GM12878 (cell line): ENCODE results near the gene RPL27A. TPM values are rescaled to one million over a fixed set of nuclear protein-coding genes. Genes with fewer than 3 reads are reported as not detected.

ENCODE experiments used
- ATAC-seq: fragments of 200-7000 bp; cut with Tn5 transposase; 3 replicates; pipeline ENCODE4 v1.9.1; 2020; ENCODE audit warnings: mild to moderate bottlenecking, moderate library complexity
- BruUV-seq: library from RNA; stranded (reverse); fragments of 400-500 nt; replicated peaks from 2 replicates; lab custom pipeline; 2021; lab: Mats Ljungman, UMichigan
- CTCF ChIA-PET: fragments of 300-600 bp; sonication (Branson Sonifier 250); formaldehyde crosslinking; extraction: SDS; loops from one replicate; lab custom pipeline; 2021; ENCODE audit warnings: inconsistent platforms; lab: Yijun Ruan, JAX
- POLR2A ChIA-PET: fragments of 350-600 bp; formaldehyde crosslinking; extraction: SDS; loops from one replicate; lab custom pipeline; 2021; ENCODE audit warnings: inconsistent platforms; lab: Charles Lee
- RAD21 ChIA-PET: fragments of 300-600 bp; sonication (Branson Sonifier 250); formaldehyde crosslinking; loops from one replicate; lab custom pipeline; 2023; ENCODE audit warnings: antibody characterized with exemption; ENCODE audit not compliant: unreplicated experiment; lab: Charles Lee
- SMC1A ChIA-PET: fragments of 300-600 bp; sonication (Branson Sonifier 250); formaldehyde crosslinking; loops from one replicate; lab custom pipeline; 2023; ENCODE audit not compliant: unreplicated experiment, uncharacterized antibody; lab: Charles Lee
- DNase-seq: peaks from one replicate; pipeline ENCODE4 v3.0.0-alpha.2; 2011; ENCODE audit warnings: low read depth, low spot score
- FAIRE-seq: peaks from 3 replicates; lab custom pipeline; 2011; peaks lifted over from hg19 to GRCh38; lab: Jason Lieb, UNC
- H2AFZ ChIP-seq: 2 replicates; pipeline ENCODE4 v1.6.0; 2011; ENCODE audit warnings: low read depth, low read length, control low read depth; ENCODE audit not compliant: control insufficient read depth
- H3K27ac ChIP-seq: 2 replicates; pipeline ENCODE4 v1.5.1; 2011; ENCODE audit warnings: control low read depth; ENCODE audit not compliant: control insufficient read depth, insufficient read depth
- H3K27me3 ChIP-seq, 2 experiments: replicated peaks in 1 of 2; 2 replicates each; pipeline versions ENCODE4 v1.6.0 to v1.6.1; 2011; ENCODE audit warnings: low read length in 1 of 2; ENCODE audit not compliant: control insufficient read depth in 2 of 2, insufficient read depth in 2 of 2
- H3K36me3 ChIP-seq, 2 experiments: 2 replicates each; pipeline ENCODE4 v1.5.1; 2011; ENCODE audit warnings: low read length in 1 of 2; ENCODE audit not compliant: control insufficient read depth in 2 of 2, insufficient read depth in 2 of 2
- H3K4me1 ChIP-seq: 2 replicates; pipeline ENCODE4 v1.6.1; 2011; ENCODE audit warnings: mild to moderate bottlenecking, low read length, moderate library complexity, mixed read lengths; ENCODE audit not compliant: control insufficient read depth, insufficient read depth
- H3K4me2 ChIP-seq: 2 replicates; pipeline ENCODE4 v1.6.0; 2011; ENCODE audit warnings: control low read depth; ENCODE audit not compliant: control insufficient read depth, insufficient read depth
- H3K4me3 ChIP-seq: fragments of 200-600 bp; sonication (generic); 2 replicates; pipeline ENCODE4 v1.5.1; 2016
- H3K79me2 ChIP-seq: 2 replicates; pipeline ENCODE4 v1.6.0; 2011; ENCODE audit warnings: low read length; ENCODE audit not compliant: control insufficient read depth, insufficient read depth
- H3K9ac ChIP-seq: 2 replicates; pipeline ENCODE4 v1.8.0; 2011; ENCODE audit warnings: low read length, control low read depth, mixed read lengths; ENCODE audit not compliant: control insufficient read depth, insufficient read depth
- H3K9me3 ChIP-seq: replicated peaks from 3 replicates; pipeline ENCODE4 v1.5.1; 2011; ENCODE audit warnings: mild to moderate bottlenecking, low read length; ENCODE audit not compliant: control insufficient read depth, insufficient read depth
- H4K20me1 ChIP-seq: 2 replicates; pipeline ENCODE4 v1.6.0; 2011; ENCODE audit not compliant: control insufficient read depth, insufficient read depth
- BACH1 ChIP-seq: fragments of 450-650 bp; IDR thresholded peaks from 2 replicates; pipeline ENCODE4 v1.6.1; 2017; ENCODE audit warnings: mild to moderate bottlenecking, borderline replicate concordance
- BHLHE40 ChIP-seq, 2 experiments: fragments of 450-650 bp in 1 of 2; IDR thresholded peaks; 2 replicates each; pipeline ENCODE4 v1.6.1; 2011 to 2017; ENCODE audit warnings: low read depth in 2 of 2, borderline replicate concordance in 1 of 2, improper control_type of control experiment in 1 of 2, low read length in 1 of 2, mild to moderate bottlenecking in 1 of 2
- CBX3 ChIP-seq: fragments of 200-600 bp; sonication (generic); IDR thresholded peaks from 2 replicates; pipeline ENCODE4 v1.6.1; 2016; ENCODE audit warnings: low read depth, borderline replicate concordance
- FOS ChIP-seq: IDR thresholded peaks from 3 replicates; pipeline ENCODE4 v1.6.1; 2011; ENCODE audit warnings: borderline replicate concordance; ENCODE audit not compliant: insufficient read length; ENCODE audit errors: extremely low read depth
- FOXK2 ChIP-seq: fragments of 450-650 bp; IDR thresholded peaks from 2 replicates; pipeline ENCODE4 v1.6.1; 2017; ENCODE audit warnings: mild to moderate bottlenecking, moderate library complexity
- MTA2 ChIP-seq: fragments of 450-650 bp; IDR thresholded peaks from 2 replicates; pipeline ENCODE4 v1.6.1; 2016; ENCODE audit warnings: low read depth, mild to moderate bottlenecking, moderate library complexity
- NFIC ChIP-seq: IDR thresholded peaks from 2 replicates; pipeline ENCODE4 v1.6.1; 2012; ENCODE audit warnings: low read depth, mild to moderate bottlenecking, inconsistent platforms, low read length, moderate library complexity
- NR2C1 ChIP-seq: fragments of 450-650 bp; IDR thresholded peaks from 2 replicates; pipeline ENCODE4 v1.6.1; 2017; ENCODE audit warnings: antibody characterized with exemption, mild to moderate bottlenecking, moderate library complexity
- RBBP5 ChIP-seq: fragments of 200-600 bp; sonication (generic); conservative IDR thresholded peaks from 2 replicates; pipeline ENCODE4 v1.6.1; 2016
- RCOR1 ChIP-seq: conservative IDR thresholded peaks from 2 replicates; pipeline ENCODE4 v1.6.1; 2012; ENCODE audit warnings: low read depth, low read length, improper control_type of control experiment
- RUNX3 ChIP-seq: IDR thresholded peaks from 2 replicates; pipeline ENCODE4 v1.6.1; 2012; ENCODE audit warnings: low read length, inconsistent platforms
- SIN3A ChIP-seq: IDR thresholded peaks from 2 replicates; pipeline ENCODE4 v1.6.1; 2012; ENCODE audit warnings: low read depth, low read length, improper control_type of control experiment
- SIX5 ChIP-seq: IDR thresholded peaks from 2 replicates; pipeline ENCODE4 v1.6.1; 2011; ENCODE audit warnings: mild to moderate bottlenecking, low read depth, low read length, moderate library complexity; ENCODE audit not compliant: severe bottlenecking
- SP1 ChIP-seq: IDR thresholded peaks from one replicate; pipeline ENCODE4 v1.6.1; 2011; ENCODE audit warnings: low read depth, low read length
- STAT3 ChIP-seq: IDR thresholded peaks from 2 replicates; pipeline ENCODE4 v1.6.1; 2011; ENCODE audit warnings: low read depth, low read length, improper control_type of control experiment
- TBL1XR1 ChIP-seq: IDR thresholded peaks from 2 replicates; pipeline ENCODE4 v1.6.1; 2012; ENCODE audit warnings: low read depth, low read length, improper control_type of control experiment
- ZNF24 ChIP-seq: fragments of 450-650 bp; IDR thresholded peaks from 2 replicates; pipeline ENCODE4 v1.6.1; 2017; ENCODE audit warnings: antibody characterized with exemption, mild to moderate bottlenecking
- ZNF274 ChIP-seq: IDR thresholded peaks from one replicate; pipeline ENCODE4 v1.8.0; 2011; ENCODE audit not compliant: insufficient read length, insufficient read depth
- WGBS: methylation state at CpG from one replicate; pipeline ENCODE4 v1.1.6; 2016; ENCODE audit warnings: low lambda C conversion rate; ENCODE audit not compliant: insufficient replicate concordance, insufficient coverage; ENCODE audit errors: missing lambda C conversion rate; 5-methylcytosine and 5-hydroxymethylcytosine counted together
- in situ Hi-C: fragments of 300-500 bp; cut with MboI; formaldehyde crosslinking; loops from 9 replicates; pipeline ENCODE4 v1.14.3; 2018; ENCODE audit warnings: mixed read lengths
- intact Hi-C: fragments of 100-400 bp; cut with micrococcal nuclease; formaldehyde crosslinking; loops from one replicate; pipeline ENCODE4 v1.14.2; 2022; ENCODE audit not compliant: unreplicated experiment
- polyA plus RNA-seq, 11 experiments: library from polyadenylated mRNA; depleted of rRNA in 4 of 11; unstranded in 6 of 11; stranded (reverse) in 5 of 11; fragments of >200 nt; fragmentation: Nextera tagmentation in 4 of 11; fragmentation: Illumina TruSeq in 1 of 11; extraction: Ambion mirVana in 4 of 11; extraction: Trizol in 1 of 11; gene quantifications; 1 replicate in 1 of 11; 2 replicates in 10 of 11; pipeline versions ENCODE4 v1.2.1 to v1.2.3, GENCODE V29; 2011 to 2016; ENCODE audit warnings: inconsistent platforms in 2 of 11, missing spikeins in 2 of 11, low read depth in 1 of 11
- total RNA-seq, 4 experiments: library from RNA; depleted of rRNA in 3 of 4; stranded (reverse); fragments of >200 nt in 3 of 4; fragmentation: Illumina TruSeq in 1 of 4; extraction: Trizol in 1 of 4; gene quantifications; 2 replicates each; pipeline versions ENCODE4 v1.2.1 to v1.2.3, GENCODE V29; 2013 to 2021
- TF ChIP-seq, protein P1 (sequence below): fragments of 450-650 bp; IDR thresholded peaks from 2 replicates; pipeline ENCODE4 v1.6.1; 2018; ENCODE audit warnings: borderline replicate concordance, mild to moderate bottlenecking; ENCODE audit not compliant: partially characterized antibody
- TF ChIP-seq, protein P2 (sequence below): fragments of 450-650 bp; formaldehyde crosslinking; IDR thresholded peaks from 2 replicates; pipeline ENCODE4 v1.4.0; 2020; ENCODE audit warnings: mild to moderate bottlenecking, moderate library complexity

RPL27A gene
- total and polyA plus RNA-seq, 10 of the 15 experiments (the other 5 are each of a cell fraction or from before 2014, with no cell fraction given) = 978 to 4,776 (median 1,959) TPM

DNA sequence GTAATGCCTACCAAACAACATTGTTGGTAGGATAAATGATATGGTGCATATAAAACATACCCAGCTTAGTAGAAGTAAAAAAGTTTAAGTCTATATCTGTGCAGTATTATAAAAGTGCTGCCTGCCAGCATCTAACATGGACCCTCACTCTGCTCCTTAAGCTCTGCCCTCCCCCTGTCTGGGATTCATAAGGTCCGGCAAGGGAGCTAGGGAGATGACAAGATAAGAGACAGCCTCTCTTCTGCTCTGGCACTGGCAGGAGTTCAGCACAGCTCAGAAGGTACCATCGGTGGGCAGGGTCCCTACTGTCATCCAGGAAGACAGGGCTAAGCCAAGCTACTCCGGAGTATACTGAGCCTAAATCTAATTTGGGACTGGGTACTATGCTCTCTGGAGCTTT, 42.9 kb upstream of the RPL27A start (continued):
- TF ChIP-seq, protein P1, sequence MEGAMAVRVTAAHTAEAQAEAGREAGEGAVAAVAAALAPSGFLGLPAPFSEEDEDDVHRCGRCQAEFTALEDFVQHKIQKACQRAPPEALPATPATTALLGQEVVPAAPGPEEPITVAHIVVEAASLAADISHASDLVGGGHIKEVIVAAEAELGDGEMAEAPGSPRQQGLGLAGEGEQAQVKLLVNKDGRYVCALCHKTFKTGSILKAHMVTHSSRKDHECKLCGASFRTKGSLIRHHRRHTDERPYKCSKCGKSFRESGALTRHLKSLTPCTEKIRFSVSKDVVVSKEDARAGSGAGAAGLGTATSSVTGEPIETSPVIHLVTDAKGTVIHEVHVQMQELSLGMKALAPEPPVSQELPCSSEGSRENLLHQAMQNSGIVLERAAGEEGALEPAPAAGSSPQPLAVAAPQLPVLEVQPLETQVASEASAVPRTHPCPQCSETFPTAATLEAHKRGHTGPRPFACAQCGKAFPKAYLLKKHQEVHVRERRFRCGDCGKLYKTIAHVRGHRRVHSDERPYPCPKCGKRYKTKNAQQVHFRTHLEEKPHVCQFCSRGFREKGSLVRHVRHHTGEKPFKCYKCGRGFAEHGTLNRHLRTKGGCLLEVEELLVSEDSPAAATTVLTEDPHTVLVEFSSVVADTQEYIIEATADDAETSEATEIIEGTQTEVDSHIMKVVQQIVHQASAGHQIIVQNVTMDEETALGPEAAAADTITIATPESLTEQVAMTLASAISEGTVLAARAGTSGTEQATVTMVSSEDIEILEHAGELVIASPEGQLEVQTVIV = no peak
- TF ChIP-seq SIX5 = no peak
- TF ChIP-seq CBX3 = no peak
- no peak for TF ChIP-seq RCOR1
- no peak for TF ChIP-seq FOXK2

DNA sequence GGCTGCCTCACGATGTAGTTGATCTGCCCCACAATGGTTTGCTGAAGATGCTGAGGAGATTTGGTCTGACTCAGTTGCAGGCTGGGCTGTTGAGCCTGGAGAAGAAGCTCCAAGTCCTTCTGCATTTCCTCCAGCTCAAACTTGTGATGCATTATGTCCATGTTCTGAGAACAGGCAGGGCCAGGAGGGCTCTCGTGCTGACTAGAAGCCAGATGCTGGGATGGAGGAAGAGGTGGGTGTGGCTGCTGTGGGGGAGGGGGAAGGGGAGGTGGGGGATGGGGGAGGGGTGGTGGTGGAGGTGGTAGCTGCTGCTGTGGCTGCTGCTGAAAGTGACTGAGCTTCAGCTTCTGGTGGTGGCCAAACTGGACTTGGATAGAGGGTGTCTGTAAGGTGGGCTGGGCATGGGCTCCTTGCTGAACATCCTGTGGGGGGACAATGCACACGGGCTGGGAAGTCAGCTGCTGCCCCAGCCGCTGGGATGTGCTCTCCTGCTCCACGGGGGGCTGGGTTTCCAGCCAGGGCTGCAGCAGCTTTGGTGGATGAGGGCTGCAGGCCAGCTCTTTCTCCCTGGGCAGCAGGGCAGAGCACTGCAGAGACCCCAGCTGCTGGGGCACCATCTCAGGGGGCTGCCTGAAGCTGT, 42.2 kb upstream of the RPL27A start:
- H3K4me3 ChIP-seq = no peak overlapping the region
- DNase-seq (no peak), FAIRE-seq (no peak), ATAC-seq (no peak)
- H2AFZ ChIP-seq = no peak overlapping the region
- H3K79me2 ChIP-seq = no peaks in the 10 kb centered on the region
- 58% methylated on average over 5 of the region's 5 CpGs for WGBS
- no peak overlapping the region for H3K4me2 ChIP-seq
- no peaks in the 10 kb centered on the region for H3K27me3 ChIP-seq
- intact Hi-C loops (no loop called here), in situ Hi-C loops (no loop called here)
- no peak overlapping the region for H3K9ac ChIP-seq
- peaks cover 6% of the 10 kb centered on the region; the same call in 1 of the 2 replicates for H3K4me1 ChIP-seq
- POLR2A ChIA-PET = no interaction called here
- H3K9me3 ChIP-seq = no peaks in the 10 kb centered on the region
- H4K20me1 ChIP-seq = no peaks in the 10 kb centered on the region
- H3K27ac ChIP-seq = no peak overlapping the region
- no TSS peak for BruUV-seq
- CTCF ChIA-PET = no interaction called here
- H3K36me3 ChIP-seq = peaks cover 6 to 31% of the 10 kb centered on the region in 2 experiments
- RAD21 ChIA-PET = no interaction called here
- SMC1A ChIA-PET = interaction anchor here (1.4 kb wide), 1 partner anchor 13 kb away, joined by 3 read pairs; no protein-coding TSS in a partner anchor
- no peak for TF ChIP-seq MTA2
- TF ChIP-seq, protein P2, sequence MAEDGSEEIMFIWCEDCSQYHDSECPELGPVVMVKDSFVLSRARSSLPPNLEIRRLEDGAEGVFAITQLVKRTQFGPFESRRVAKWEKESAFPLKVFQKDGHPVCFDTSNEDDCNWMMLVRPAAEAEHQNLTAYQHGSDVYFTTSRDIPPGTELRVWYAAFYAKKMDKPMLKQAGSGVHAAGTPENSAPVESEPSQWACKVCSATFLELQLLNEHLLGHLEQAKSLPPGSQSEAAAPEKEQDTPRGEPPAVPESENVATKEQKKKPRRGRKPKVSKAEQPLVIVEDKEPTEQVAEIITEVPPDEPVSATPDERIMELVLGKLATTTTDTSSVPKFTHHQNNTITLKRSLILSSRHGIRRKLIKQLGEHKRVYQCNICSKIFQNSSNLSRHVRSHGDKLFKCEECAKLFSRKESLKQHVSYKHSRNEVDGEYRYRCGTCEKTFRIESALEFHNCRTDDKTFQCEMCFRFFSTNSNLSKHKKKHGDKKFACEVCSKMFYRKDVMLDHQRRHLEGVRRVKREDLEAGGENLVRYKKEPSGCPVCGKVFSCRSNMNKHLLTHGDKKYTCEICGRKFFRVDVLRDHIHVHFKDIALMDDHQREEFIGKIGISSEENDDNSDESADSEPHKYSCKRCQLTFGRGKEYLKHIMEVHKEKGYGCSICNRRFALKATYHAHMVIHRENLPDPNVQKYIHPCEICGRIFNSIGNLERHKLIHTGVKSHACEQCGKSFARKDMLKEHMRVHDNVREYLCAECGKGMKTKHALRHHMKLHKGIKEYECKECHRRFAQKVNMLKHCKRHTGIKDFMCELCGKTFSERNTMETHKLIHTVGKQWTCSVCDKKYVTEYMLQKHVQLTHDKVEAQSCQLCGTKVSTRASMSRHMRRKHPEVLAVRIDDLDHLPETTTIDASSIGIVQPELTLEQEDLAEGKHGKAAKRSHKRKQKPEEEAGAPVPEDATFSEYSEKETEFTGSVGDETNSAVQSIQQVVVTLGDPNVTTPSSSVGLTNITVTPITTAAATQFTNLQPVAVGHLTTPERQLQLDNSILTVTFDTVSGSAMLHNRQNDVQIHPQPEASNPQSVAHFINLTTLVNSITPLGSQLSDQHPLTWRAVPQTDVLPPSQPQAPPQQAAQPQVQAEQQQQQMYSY (CRISPR knock-in tag) = no peak
- no peak for TF ChIP-seq ZNF24
- no peak for TF ChIP-seq TBL1XR1
- no peak for TF ChIP-seq SP1
- TF ChIP-seq BACH1 = no peak
- TF ChIP-seq RUNX3 = no peak
- no peak for TF ChIP-seq RBBP5
- TF ChIP-seq STAT3 = no peak
- no peak for TF ChIP-seq ZNF274
- TF ChIP-seq FOS = no peak
- TF ChIP-seq NFIC = no peak
- TF ChIP-seq SIN3A = no peak
- no peak for TF ChIP-seq NR2C1
- no peak for TF ChIP-seq BHLHE40 (IDR thresholded peaks at IDR 0.05; ENCODE audit: borderline replicate concordance in 1 of 2, low read depth in 2 of 2, low read length in 1 of 2)
